ENCODE data around the gene TRPM1. TPM values are rescaled to one million over a fixed set of nuclear protein-coding genes. Genes with fewer than 3 reads are reported as not detected.

The TRPM1 gene
- total RNA-seq, 1 donor from 2014 or later: not detected

DNA sequence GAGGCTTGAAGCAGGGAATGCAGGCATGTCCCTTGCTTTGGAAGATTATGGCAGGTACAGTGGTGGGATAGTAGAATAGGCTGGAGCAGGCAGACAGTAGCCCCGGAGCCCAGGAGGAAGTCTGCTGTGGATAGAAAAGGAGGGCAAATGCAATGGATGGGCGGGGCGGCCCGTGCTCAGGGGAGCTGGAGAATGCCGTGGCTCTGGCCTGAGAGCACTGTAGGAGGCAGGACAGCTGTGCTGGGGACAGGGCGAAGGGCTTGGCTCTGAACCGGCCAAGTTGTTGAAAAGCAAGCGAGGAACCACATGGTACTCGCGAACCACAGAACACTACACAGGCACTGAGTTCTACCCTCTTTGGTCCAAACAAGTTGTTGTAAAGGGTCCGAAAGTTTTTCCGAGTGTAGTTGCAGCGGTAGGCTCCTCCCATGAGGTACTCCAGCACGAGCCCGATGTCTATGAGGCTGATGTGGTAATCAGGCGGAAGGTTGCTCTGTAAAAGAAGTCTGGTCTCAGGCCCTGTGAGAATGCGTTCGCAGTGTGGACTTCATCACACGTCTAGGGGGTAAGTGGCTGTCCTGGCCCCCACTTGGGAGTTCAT is 54.7 kb downstream of the TRPM1 start:
- intact Hi-C loops (cut with DNase I): no loop called here
- Histone ChIP-seq H3K4me1 (no peaks in the 10 kb centered on the region), H3K27ac (no peak overlapping the region), H3K9me3 (no peaks in the 10 kb centered on the region), H3K4me3 (no peak overlapping the region), H3K27me3 (no peaks in the 10 kb centered on the region), H3K36me3 (no peaks in the 10 kb centered on the region)
- TF ChIP-seq, protein P1, sequence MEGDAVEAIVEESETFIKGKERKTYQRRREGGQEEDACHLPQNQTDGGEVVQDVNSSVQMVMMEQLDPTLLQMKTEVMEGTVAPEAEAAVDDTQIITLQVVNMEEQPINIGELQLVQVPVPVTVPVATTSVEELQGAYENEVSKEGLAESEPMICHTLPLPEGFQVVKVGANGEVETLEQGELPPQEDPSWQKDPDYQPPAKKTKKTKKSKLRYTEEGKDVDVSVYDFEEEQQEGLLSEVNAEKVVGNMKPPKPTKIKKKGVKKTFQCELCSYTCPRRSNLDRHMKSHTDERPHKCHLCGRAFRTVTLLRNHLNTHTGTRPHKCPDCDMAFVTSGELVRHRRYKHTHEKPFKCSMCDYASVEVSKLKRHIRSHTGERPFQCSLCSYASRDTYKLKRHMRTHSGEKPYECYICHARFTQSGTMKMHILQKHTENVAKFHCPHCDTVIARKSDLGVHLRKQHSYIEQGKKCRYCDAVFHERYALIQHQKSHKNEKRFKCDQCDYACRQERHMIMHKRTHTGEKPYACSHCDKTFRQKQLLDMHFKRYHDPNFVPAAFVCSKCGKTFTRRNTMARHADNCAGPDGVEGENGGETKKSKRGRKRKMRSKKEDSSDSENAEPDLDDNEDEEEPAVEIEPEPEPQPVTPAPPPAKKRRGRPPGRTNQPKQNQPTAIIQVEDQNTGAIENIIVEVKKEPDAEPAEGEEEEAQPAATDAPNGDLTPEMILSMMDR (IDR thresholded peaks at IDR 0.05): no peak
- no peak for DNase-seq (ENCODE audit: low spot score in 2 of 2)

- TF ChIP-seq, protein P1 (IDR thresholded peaks at IDR 0.05): no peak
- no peak for DNase-seq (ENCODE audit: low spot score in 2 of 2)
- no peaks in the 10 kb centered on the region for H3K36me3 ChIP-seq
- intact Hi-C loops (cut with DNase I): no loop called here
- no peak overlapping the region for H3K4me3 ChIP-seq
- no peaks in the 10 kb centered on the region for H3K9me3 ChIP-seq
- no peaks in the 10 kb centered on the region for H3K4me1 ChIP-seq
- H3K27me3 ChIP-seq: no peaks in the 10 kb centered on the region
- H3K27ac ChIP-seq: no peak overlapping the region
Measured at GRCh38 chr15:31045606-31046005, 55.9 kb downstream of the TRPM1 start.

DNA sequence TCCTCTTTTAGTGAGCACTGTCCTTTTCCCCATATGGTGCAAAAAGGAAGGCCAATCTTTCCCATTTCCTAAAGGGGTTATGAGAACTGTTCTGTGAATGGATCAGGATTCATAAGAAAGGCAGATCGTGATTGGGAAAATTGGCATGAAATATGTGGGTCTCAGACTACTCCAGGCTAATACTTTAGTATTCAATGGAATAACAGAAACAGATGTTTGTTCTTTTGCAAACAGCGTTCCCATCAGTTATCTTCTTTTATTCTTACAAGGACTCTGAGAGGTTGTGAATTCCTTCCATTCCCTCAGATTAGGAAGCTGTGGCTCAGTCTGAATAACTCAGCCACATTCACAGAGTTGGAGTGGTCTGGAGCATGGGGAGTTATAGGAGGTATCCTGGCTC is 58.8 kb downstream of the TRPM1 start:
- H3K4me1 ChIP-seq: no peaks in the 10 kb centered on the region
- no peaks in the 10 kb centered on the region for H3K9me3 ChIP-seq
- no peak overlapping the region for H3K4me3 ChIP-seq
- no peaks in the 10 kb centered on the region for H3K36me3 ChIP-seq
- no peak overlapping the region for H3K27ac ChIP-seq
- TF ChIP-seq, protein P1 (IDR thresholded peaks at IDR 0.05): no peak
- H3K27me3 ChIP-seq: no peaks in the 10 kb centered on the region
- intact Hi-C loops (cut with DNase I): no loop called here
- DNase-seq (ENCODE audit: low spot score in 2 of 2): no peak

- H3K27ac ChIP-seq: no peak overlapping the region
- intact Hi-C loops (cut with DNase I): no loop called here
- H3K9me3 ChIP-seq: no peaks in the 10 kb centered on the region
- TF ChIP-seq, protein P1 (IDR thresholded peaks at IDR 0.05): no peak
- H3K36me3 ChIP-seq: no peaks in the 10 kb centered on the region
- no peak overlapping the region for H3K4me3 ChIP-seq
- H3K4me1 ChIP-seq: no peaks in the 10 kb centered on the region
- no peak for DNase-seq (ENCODE audit: low spot score in 2 of 2)
- H3K27me3 ChIP-seq: no peaks in the 10 kb centered on the region
Measured at GRCh38 chr15:31041610-31042009, 59.9 kb downstream of the TRPM1 start.

DNA sequence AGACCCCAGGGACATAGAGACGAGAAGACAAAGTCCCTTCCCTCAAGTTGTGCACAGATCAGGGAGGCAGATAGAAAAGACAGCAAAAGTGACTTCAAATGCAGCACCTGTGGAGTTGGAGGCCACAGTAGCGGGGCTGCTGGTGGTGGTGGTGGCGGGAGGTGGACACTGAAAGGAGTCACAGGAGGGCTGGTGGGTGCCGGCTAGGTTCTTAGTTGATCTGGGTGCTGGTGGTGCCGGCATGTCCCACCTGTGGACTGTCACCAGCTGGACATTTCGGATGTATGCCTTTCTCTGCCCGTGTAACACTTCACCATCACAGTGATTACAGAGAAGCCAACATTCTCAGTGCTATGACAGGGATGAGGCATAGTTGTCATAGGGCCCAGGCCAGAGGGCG is 60.9 kb downstream of the TRPM1 start:
- Histone ChIP-seq H3K27me3 (no peaks in the 10 kb centered on the region), H3K27ac (no peak overlapping the region), H3K4me3 (no peak overlapping the region), H3K9me3 (no peaks in the 10 kb centered on the region), H3K4me1 (no peaks in the 10 kb centered on the region), H3K36me3 (no peaks in the 10 kb centered on the region)
- no peak for DNase-seq (ENCODE audit: low spot score in 2 of 2)
- intact Hi-C loops (cut with DNase I): no loop called here
- TF ChIP-seq, protein P1 (IDR thresholded peaks at IDR 0.05): no peak

DNA sequence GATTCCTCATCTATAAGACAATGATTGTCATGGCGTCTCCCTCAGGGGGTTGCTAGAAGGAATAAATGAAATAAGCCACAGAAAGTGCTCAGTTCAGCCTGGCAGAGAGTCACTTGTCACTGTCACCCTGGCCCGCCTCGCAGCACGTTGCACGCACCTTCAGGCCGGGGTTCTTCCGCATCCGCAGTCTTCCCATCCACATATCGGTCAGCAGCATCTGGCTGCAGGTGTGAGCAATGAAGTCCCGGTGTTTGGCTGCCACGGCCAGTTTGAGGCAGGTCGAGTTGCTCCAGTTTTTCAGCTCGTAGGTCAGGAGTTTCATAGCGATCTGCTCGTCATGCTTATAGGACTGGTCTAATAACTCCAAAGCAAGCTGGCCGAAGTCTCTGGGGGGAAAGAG is 61.6 kb downstream of the TRPM1 start:
- Histone ChIP-seq H3K27me3 (no peaks in the 10 kb centered on the region), H3K27ac (no peak overlapping the region), H3K9me3 (no peaks in the 10 kb centered on the region), H3K36me3 (no peaks in the 10 kb centered on the region), H3K4me1 (no peaks in the 10 kb centered on the region), H3K4me3 (no peak overlapping the region)
- intact Hi-C loops (cut with DNase I): no loop called here
- DNase-seq (ENCODE audit: low spot score in 2 of 2): no peak
- TF ChIP-seq, protein P1 (IDR thresholded peaks at IDR 0.05): no peak

Measured in ascending aorta (tissue), 2 donors.